Upper lobe of right lung (tissue), 1 donor: ENCODE measurements around the gene IRF6. TPM values are rescaled to one million over a fixed set of nuclear protein-coding genes. Genes with fewer than 3 reads are reported as not detected.

Source experiments
- ATAC-seq: fragments of 200-7000 bp; cut with Tn5 transposase; one replicate; pipeline ENCODE4 v1.9.1; 2020; ENCODE audit warnings: mild to moderate bottlenecking, moderate library complexity
- DNase-seq: peaks from one replicate; pipeline ENCODE4 v3.0.0-alpha.2; 2020
- H3K27ac ChIP-seq: fragments of 200-600 bp; one replicate; pipeline ENCODE4 v1.8.0; 2022
- H3K27me3 ChIP-seq: fragments of 200-600 bp; one replicate; pipeline ENCODE4 v1.8.0; 2022; ENCODE audit warnings: mild to moderate bottlenecking
- H3K36me3 ChIP-seq: fragments of 200-600 bp; one replicate; pipeline ENCODE4 v1.8.0; 2022
- H3K4me1 ChIP-seq: fragments of 200-600 bp; one replicate; pipeline ENCODE4 v1.8.0; 2022
- H3K4me3 ChIP-seq: fragments of 200-600 bp; one replicate; pipeline ENCODE4 v1.8.0; 2022; ENCODE audit warnings: mild to moderate bottlenecking
- H3K9me3 ChIP-seq: fragments of 200-600 bp; one replicate; pipeline ENCODE4 v1.8.0; 2022
- intact Hi-C: fragments of 100-400 bp; cut with DNase I; formaldehyde crosslinking; loops from one replicate; pipeline ENCODE4 v1.11.0; 2022
- total RNA-seq: library from RNA; stranded (reverse); fragmentation: NEBNext Ultra II Directional; extraction: Animal tissue kit (Norgen Biotek cat#: 25700); gene quantifications from one replicate; pipeline ENCODE4 v1.2.1, GENCODE V29; 2021
- TF ChIP-seq, protein P1 (sequence below): fragments of 200-600 bp; IDR thresholded peaks from one replicate; pipeline ENCODE4 v1.8.0; 2022; ENCODE audit warnings: antibody characterized with exemption
- donor health status: DM: no; HTN: yes; CAD: no; lungs with severe emphysema.

The IRF6 gene
- total RNA-seq, 1 donor from 2014 or later: 17.9 TPM

- DNase-seq (no peak), ATAC-seq (no peak)
- no peaks in the 10 kb centered on the region for H3K36me3 ChIP-seq
- TF ChIP-seq, protein P1, sequence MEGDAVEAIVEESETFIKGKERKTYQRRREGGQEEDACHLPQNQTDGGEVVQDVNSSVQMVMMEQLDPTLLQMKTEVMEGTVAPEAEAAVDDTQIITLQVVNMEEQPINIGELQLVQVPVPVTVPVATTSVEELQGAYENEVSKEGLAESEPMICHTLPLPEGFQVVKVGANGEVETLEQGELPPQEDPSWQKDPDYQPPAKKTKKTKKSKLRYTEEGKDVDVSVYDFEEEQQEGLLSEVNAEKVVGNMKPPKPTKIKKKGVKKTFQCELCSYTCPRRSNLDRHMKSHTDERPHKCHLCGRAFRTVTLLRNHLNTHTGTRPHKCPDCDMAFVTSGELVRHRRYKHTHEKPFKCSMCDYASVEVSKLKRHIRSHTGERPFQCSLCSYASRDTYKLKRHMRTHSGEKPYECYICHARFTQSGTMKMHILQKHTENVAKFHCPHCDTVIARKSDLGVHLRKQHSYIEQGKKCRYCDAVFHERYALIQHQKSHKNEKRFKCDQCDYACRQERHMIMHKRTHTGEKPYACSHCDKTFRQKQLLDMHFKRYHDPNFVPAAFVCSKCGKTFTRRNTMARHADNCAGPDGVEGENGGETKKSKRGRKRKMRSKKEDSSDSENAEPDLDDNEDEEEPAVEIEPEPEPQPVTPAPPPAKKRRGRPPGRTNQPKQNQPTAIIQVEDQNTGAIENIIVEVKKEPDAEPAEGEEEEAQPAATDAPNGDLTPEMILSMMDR: no peak
- H3K9me3 ChIP-seq: no peaks in the 10 kb centered on the region
- H3K4me3 ChIP-seq: no peak overlapping the region
- peaks cover 4% of the 10 kb centered on the region for H3K4me1 ChIP-seq
- H3K27ac ChIP-seq: no peak overlapping the region
- intact Hi-C loops: no loop called here
- no peaks in the 10 kb centered on the region for H3K27me3 ChIP-seq
Measured at GRCh38 chr1:209808059-209808581, 2.2 kb upstream of the IRF6 start.

GRCh38 chr1:209807509-209807908 is 1.6 kb upstream of the IRF6 start:
- ATAC-seq (no peak), DNase-seq (no peak)
- H3K9me3 ChIP-seq: no peaks in the 10 kb centered on the region
- TF ChIP-seq, protein P1: no peak
- no peak overlapping the region for H3K27ac ChIP-seq
- peaks cover 4% of the 10 kb centered on the region for H3K4me1 ChIP-seq
- no peaks in the 10 kb centered on the region for H3K36me3 ChIP-seq
- H3K27me3 ChIP-seq: no peaks in the 10 kb centered on the region
- intact Hi-C loops: no loop called here
- no peak overlapping the region for H3K4me3 ChIP-seq

- peak overlapping the region; percentile 52 for H3K4me3 ChIP-seq
- H3K27ac ChIP-seq: peak overlapping the region; percentile 71
- H3K9me3 ChIP-seq: no peaks in the 10 kb centered on the region
- TF ChIP-seq, protein P1: no peak
- ATAC-seq (peak; percentile 40), DNase-seq (peak; percentile 68)
- intact Hi-C loops: no loop called here
- H3K36me3 ChIP-seq: no peaks in the 10 kb centered on the region
- H3K4me1 ChIP-seq: peaks cover 4% of the 10 kb centered on the region
- H3K27me3 ChIP-seq: no peaks in the 10 kb centered on the region
Measured at GRCh38 chr1:209805341-209805781, 581 bp downstream of the IRF6 start.

DNA sequence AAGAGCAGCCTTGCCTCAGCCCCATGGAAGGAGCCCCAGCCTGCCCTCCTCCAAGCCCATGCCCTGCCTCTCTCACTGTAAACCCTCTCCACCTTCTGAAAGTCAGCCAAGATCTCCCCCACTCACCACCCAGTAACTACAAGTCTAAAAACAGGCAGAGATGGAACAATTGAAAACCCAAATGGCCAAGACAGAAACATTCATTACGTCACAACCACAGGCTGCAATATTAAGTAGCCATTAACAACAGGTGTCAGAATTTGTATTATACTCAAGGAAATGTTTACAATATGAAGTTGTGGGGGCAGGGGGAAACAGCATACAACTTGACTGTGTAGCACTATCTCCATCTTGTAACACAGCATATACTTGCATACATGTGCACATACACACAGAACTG is 2.4 kb downstream of the IRF6 start:
- Histone ChIP-seq H3K4me1 (peaks cover 4% of the 10 kb centered on the region), H3K9me3 (no peaks in the 10 kb centered on the region), H3K27ac (no peak overlapping the region), H3K36me3 (no peaks in the 10 kb centered on the region), H3K4me3 (no peak overlapping the region), H3K27me3 (no peaks in the 10 kb centered on the region)
- TF ChIP-seq, protein P1: no peak
- ATAC-seq (no peak), DNase-seq (no peak)
- intact Hi-C loops: no loop called here

DNA sequence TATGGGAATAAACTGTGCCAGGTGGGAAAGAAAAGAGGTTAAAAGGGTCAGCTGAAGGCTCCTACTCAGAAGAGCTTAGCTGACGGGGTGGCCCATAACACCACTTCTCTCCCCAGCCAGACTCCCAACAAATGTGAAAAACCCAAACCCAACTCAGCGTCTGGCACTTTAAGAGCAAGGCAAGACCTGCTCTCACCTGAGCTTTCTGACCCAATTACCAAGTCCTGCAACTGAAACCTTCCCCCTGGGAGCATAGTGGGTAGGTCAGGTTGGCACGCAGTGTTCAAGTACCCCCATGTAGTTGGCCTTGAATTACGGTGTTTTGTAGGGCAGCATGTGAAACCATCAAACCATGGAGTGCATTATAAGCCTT is 3.2 kb downstream of the IRF6 start:
- no peak for DNase-seq
- Histone ChIP-seq H3K27ac (no peak overlapping the region), H3K27me3 (no peaks in the 10 kb centered on the region), H3K36me3 (no peaks in the 10 kb centered on the region), H3K4me3 (no peak overlapping the region), H3K4me1 (peaks cover 4% of the 10 kb centered on the region), H3K9me3 (no peaks in the 10 kb centered on the region)
- intact Hi-C loops: no loop called here
- ATAC-seq: no peak
- TF ChIP-seq, protein P1: no peak
